ENCODE measurements around the gene ANKRD55. TPM values are rescaled to one million over a fixed set of nuclear protein-coding genes. Genes with fewer than 3 reads are reported as not detected.

Gene ANKRD55
- total and polyA plus RNA-seq, 9 of the 15 experiments (the other 6 are each of a cell fraction or from before 2014, with no cell fraction given) = 3.4 to 10.6 (median 6.5) TPM

GRCh38 chr5:56146674-56147073 lies 86.5 kb downstream of the ANKRD55 start:
- H3K36me3 ChIP-seq (ENCODE audit: control insufficient read depth, insufficient read depth, low read length) = no peaks in the 10 kb centered on the region
- CTCF ChIA-PET (ENCODE audit: low intra/inter-chr PET ratio) = no interaction called here
- no peaks in the 10 kb centered on the region for H3K79me2 ChIP-seq (ENCODE audit: control insufficient read depth, insufficient read depth, low read length)
- DNase-seq (ENCODE audit: extremely low read depth in 1 of 4, low spot score in 3 of 4) (no peak), FAIRE-seq (no peak), ATAC-seq (no peak)
- H4K20me1 ChIP-seq (replicated peaks; ENCODE audit: control insufficient read depth, insufficient read depth, low read length) = no peaks in the 10 kb centered on the region
- BruUV-seq (replicated peaks) = no TSS peak
- H3K4me2 ChIP-seq (ENCODE audit: insufficient read depth, low read length) = no peak overlapping the region
- H3K4me1 ChIP-seq (replicated peaks in 1 of 2; ENCODE audit: control insufficient read depth in 2 of 2, insufficient read depth in 2 of 2, low read length in 2 of 2) = no peaks in the 10 kb centered on the region; a peak in 1 of 5 replicates
- no peak overlapping the region for H3K27ac ChIP-seq (ENCODE audit: extremely low read depth, low read depth, low read length)
- no peak overlapping the region for H3K9ac ChIP-seq (ENCODE audit: insufficient read depth in 1 of 2, low read depth in 2 of 2, low read length in 2 of 2)
- H3K9me3 ChIP-seq (replicated peaks; ENCODE audit: control insufficient read depth, insufficient read depth, low read depth, low read length) = no peaks in the 10 kb centered on the region
- H3K27me3 ChIP-seq (ENCODE audit: control insufficient read depth in 2 of 2, insufficient read depth in 2 of 2, low read length in 2 of 2) = no peaks in the 10 kb centered on the region
- H2AFZ ChIP-seq (ENCODE audit: low read depth, low read length) = no peak overlapping the region
- H3K9me1 ChIP-seq (ENCODE audit: control insufficient read depth, insufficient read depth, low read length) = no peaks in the 10 kb centered on the region
- POLR2A ChIA-PET = no interaction called here
- 26% methylated on average over 4 of the region's 4 CpGs for WGBS (ENCODE audit: insufficient coverage, low coverage, missing lambda C conversion rate)
- intact Hi-C loops (cut with micrococcal nuclease) (no loop called here), in situ Hi-C loops (cut with MboI) (no loop called here)
- no peak overlapping the region for H3K4me3 ChIP-seq
- no peak for TF ChIP-seq ZNF41 (CRISPR knock-in tag; conservative IDR thresholded peaks at IDR 0.05)
- TF ChIP-seq HNRNPK (IDR thresholded peaks at IDR 0.05; ENCODE audit: low read depth, low read length, poor library complexity, severe bottlenecking) = no peak
- TF ChIP-seq ZNF165 (CRISPR knock-in tag; IDR thresholded peaks at IDR 0.05; ENCODE audit: borderline replicate concordance) = no peak
- no peak for TF ChIP-seq E2F4 (CRISPR knock-in tag; IDR thresholded peaks at IDR 0.05; ENCODE audit: low read depth)
- no peak for TF ChIP-seq ZNF282 (CRISPR knock-in tag; IDR thresholded peaks at IDR 0.05)

GRCh38 chr5:56145511-56145910 lies 87.6 kb downstream of the ANKRD55 start:
- BruUV-seq (replicated peaks) = no TSS peak
- no peak overlapping the region for H3K27ac ChIP-seq (ENCODE audit: extremely low read depth, low read depth, low read length)
- intact Hi-C loops (cut with micrococcal nuclease) = no loop called here
- no peak overlapping the region for H3K4me2 ChIP-seq (ENCODE audit: insufficient read depth, low read length)
- H3K4me1 ChIP-seq (replicated peaks in 1 of 2; ENCODE audit: control insufficient read depth in 2 of 2, insufficient read depth in 2 of 2, low read length in 2 of 2) = no peaks in the 10 kb centered on the region; a peak in 1 of 5 replicates
- in situ Hi-C loops (cut with MboI) = no loop called here
- DNase-seq (ENCODE audit: extremely low read depth in 1 of 4, low spot score in 3 of 4) (no peak), ATAC-seq (no peak), FAIRE-seq (no peak)
- POLR2A ChIA-PET = no interaction called here
- H3K27me3 ChIP-seq (ENCODE audit: control insufficient read depth in 2 of 2, insufficient read depth in 2 of 2, low read length in 2 of 2) = no peaks in the 10 kb centered on the region
- WGBS (ENCODE audit: insufficient coverage, low coverage, missing lambda C conversion rate) = 0% methylated on average over 1 of the region's 1 CpG
- no peaks in the 10 kb centered on the region for H4K20me1 ChIP-seq (replicated peaks; ENCODE audit: control insufficient read depth, insufficient read depth, low read length)
- H3K4me3 ChIP-seq = no peak overlapping the region
- H2AFZ ChIP-seq (ENCODE audit: low read depth, low read length) = no peak overlapping the region
- H3K9ac ChIP-seq (ENCODE audit: insufficient read depth in 1 of 2, low read depth in 2 of 2, low read length in 2 of 2) = no peak overlapping the region
- CTCF ChIA-PET (ENCODE audit: low intra/inter-chr PET ratio) = no interaction called here
- no peaks in the 10 kb centered on the region for H3K9me1 ChIP-seq (ENCODE audit: control insufficient read depth, insufficient read depth, low read length)
- no peaks in the 10 kb centered on the region for H3K36me3 ChIP-seq (ENCODE audit: control insufficient read depth, insufficient read depth, low read length)
- H3K79me2 ChIP-seq (ENCODE audit: control insufficient read depth, insufficient read depth, low read length) = no peaks in the 10 kb centered on the region
- no peaks in the 10 kb centered on the region for H3K9me3 ChIP-seq (replicated peaks; ENCODE audit: control insufficient read depth, insufficient read depth, low read depth, low read length)
- no peak for TF ChIP-seq NR1H2 (CRISPR knock-in tag; IDR thresholded peaks at IDR 0.05)
- TF ChIP-seq FUS (optimal IDR thresholded peaks at IDR 0.05; ENCODE audit: low read depth, low read length) = no peak
- TF ChIP-seq USF1 (CRISPR knock-in tag; IDR thresholded peaks at IDR 0.05) = no peak
- no peak for TF ChIP-seq KLF10 (CRISPR knock-in tag; IDR thresholded peaks at IDR 0.05)
- no peak for TF ChIP-seq SMARCB1 (IDR thresholded peaks at IDR 0.05; ENCODE audit: insufficient read length, low read depth)

All from K562 (cell line).